Lower lobe of right lung (tissue), 2 donors: Measurements from ENCODE around the gene NKIRAS2. TPM values are rescaled to one million over a fixed set of nuclear protein-coding genes. Genes with fewer than 3 reads are reported as not detected.

Experiments used
- ATAC-seq, 2 donors: fragments of 200-7000 bp; cut with Tn5 transposase; one replicate each; pipeline ENCODE4 v1.9.1; 2020 to 2022; ENCODE audit warnings: mild to moderate bottlenecking in 2 of 2, moderate library complexity in 2 of 2
- DNase-seq: peaks from one replicate; pipeline ENCODE4 v3.0.0-alpha.2; 2020
- H3K27ac ChIP-seq: fragments of 200-600 bp; one replicate; pipeline ENCODE4 v1.8.0; 2022
- H3K27me3 ChIP-seq: fragments of 200-600 bp; one replicate; pipeline ENCODE4 v1.8.0; 2022; ENCODE audit warnings: low read depth
- H3K36me3 ChIP-seq: fragments of 200-600 bp; one replicate; pipeline ENCODE4 v1.8.0; 2022; ENCODE audit warnings: mild to moderate bottlenecking
- H3K4me1 ChIP-seq: fragments of 200-600 bp; one replicate; pipeline ENCODE4 v1.8.0; 2022
- H3K4me3 ChIP-seq: fragments of 200-600 bp; one replicate; pipeline ENCODE4 v1.8.0; 2022; ENCODE audit warnings: mild to moderate bottlenecking
- H3K9me3 ChIP-seq: fragments of 200-600 bp; one replicate; pipeline ENCODE4 v1.8.0; 2022
- CTCF ChIP-seq: fragments of 200-600 bp; IDR thresholded peaks from one replicate; pipeline ENCODE4 v1.8.0; 2022; ENCODE audit warnings: antibody characterized with exemption, mild to moderate bottlenecking
- intact Hi-C: fragments of 100-400 bp; cut with DNase I; formaldehyde crosslinking; loops from one replicate; pipeline ENCODE4 v1.11.0; 2022
- total RNA-seq: library from RNA; stranded (reverse); fragmentation: NEBNext Ultra II Directional; extraction: Animal tissue kit (Norgen Biotek cat#: 25700); gene quantifications from one replicate; pipeline ENCODE4 v1.2.1, GENCODE V29; 2021
- donor health status: DM: no; HTN: yes; CAD: no; lungs with severe emphysema.

The NKIRAS2 gene
- total RNA-seq, 1 donor from 2014 or later, result 27.1 TPM

GRCh38 chr17:41988418-41988817 lies 31.5 kb upstream of the NKIRAS2 start:
- H3K9me3 ChIP-seq, result no peaks in the 10 kb centered on the region
- H3K4me3 ChIP-seq, result no peak overlapping the region
- no peaks in the 10 kb centered on the region for H3K27me3 ChIP-seq
- no peak overlapping the region for H3K27ac ChIP-seq
- DNase-seq (no peak), ATAC-seq (no peak)
- TF ChIP-seq CTCF, result no peak
- no peaks in the 10 kb centered on the region for H3K4me1 ChIP-seq
- H3K36me3 ChIP-seq, result peaks cover 100% of the 10 kb centered on the region
- intact Hi-C loops, result no loop called here

GRCh38 chr17:41989702-41990419 lies 30.0 kb upstream of the NKIRAS2 start:
- no peak for ATAC-seq
- Histone ChIP-seq H3K36me3 (peaks cover 100% of the 10 kb centered on the region), H3K4me1 (no peaks in the 10 kb centered on the region), H3K9me3 (no peaks in the 10 kb centered on the region), H3K4me3 (no peak overlapping the region), H3K27ac (no peak overlapping the region), H3K27me3 (no peaks in the 10 kb centered on the region)
- DNase-seq, result no peak
- intact Hi-C loops, result no loop called here
- TF ChIP-seq CTCF, result no peak

- intact Hi-C loops, result no loop called here
- ATAC-seq, result no peak
- Histone ChIP-seq H3K4me1 (no peaks in the 10 kb centered on the region), H3K27ac (no peak overlapping the region), H3K36me3 (peaks cover 100% of the 10 kb centered on the region), H3K27me3 (no peaks in the 10 kb centered on the region), H3K9me3 (no peaks in the 10 kb centered on the region), H3K4me3 (no peak overlapping the region)
- no peak for DNase-seq
- TF ChIP-seq CTCF, result no peak
These were observed 27.3 kb upstream of the NKIRAS2 start for GRCh38 chr17:41992576-41992975.

- TF ChIP-seq CTCF, result no peak
- H3K27ac ChIP-seq, result no peak overlapping the region
- H3K4me3 ChIP-seq, result no peak overlapping the region
- DNase-seq, result no peak
- no peak for ATAC-seq
- no peaks in the 10 kb centered on the region for H3K4me1 ChIP-seq
- no peaks in the 10 kb centered on the region for H3K9me3 ChIP-seq
- no peaks in the 10 kb centered on the region for H3K27me3 ChIP-seq
- H3K36me3 ChIP-seq, result peaks cover 98% of the 10 kb centered on the region
- intact Hi-C loops, result no loop called here
These were observed 23.1 kb upstream of the NKIRAS2 start for GRCh38 chr17:41996855-41997164.

- Histone ChIP-seq H3K27me3 (no peaks in the 10 kb centered on the region), H3K36me3 (peaks cover 98% of the 10 kb centered on the region), H3K4me3 (no peak overlapping the region), H3K9me3 (no peaks in the 10 kb centered on the region), H3K27ac (no peak overlapping the region), H3K4me1 (no peaks in the 10 kb centered on the region)
- TF ChIP-seq CTCF, result no peak
- intact Hi-C loops, result no loop called here
- no peak for ATAC-seq
- no peak for DNase-seq
These were observed 21.4 kb upstream of the NKIRAS2 start for GRCh38 chr17:41998497-41998896.
